Uterus (tissue), 2 donors: ENCODE measurements around the gene CMKLR1.

Experiments
- CTCF ChIP-seq, 4 experiments: fragments of 200-600 bp in 2 of 4; fragments of 450-650 bp in 2 of 4; sonication (generic) in 2 of 4; IDR thresholded peaks; one replicate each; pipeline ENCODE4 v1.5.1; 2016 to 2019; ENCODE audit warnings: antibody characterized with exemption in 4 of 4, mild to moderate bottlenecking in 2 of 4, moderate library complexity in 1 of 4
- POLR2A ChIP-seq, 2 donors: fragments of 450-650 bp; IDR thresholded peaks; one replicate each; pipeline ENCODE4 v1.6.1; 2016; ENCODE audit warnings: antibody characterized with exemption in 2 of 2, mild to moderate bottlenecking in 1 of 2, moderate library complexity in 1 of 2

GRCh38 chr12:108301346-108301745, 37.8 kb downstream of the CMKLR1 start:
- TF ChIP-seq CTCF (IDR thresholded peaks at IDR 0.05): no peak
- TF ChIP-seq POLR2A (IDR thresholded peaks at IDR 0.05): no peak
